ENCODE data around the gene KAT2A.

The KAT2A gene

GRCh38 chr17:42090964-42091790, 30.0 kb downstream of the KAT2A start:
- no peak for DNase-seq

GRCh38 chr17:42088736-42089135, 32.4 kb downstream of the KAT2A start:
- DNase-seq = no peak

GRCh38 chr17:42087736-42088705, 33.1 kb downstream of the KAT2A start:
- no peak for DNase-seq

GRCh38 chr17:42087042-42087701, 34.0 kb downstream of the KAT2A start:
- DNase-seq = no peak

GRCh38 chr17:42081516-42082129, 39.5 kb downstream of the KAT2A start:
- no peak for DNase-seq

- DNase-seq = no peak
Measured at GRCh38 chr17:42079541-42079940, 41.6 kb downstream of the KAT2A start.

GRCh38 chr17:42078396-42079043, 42.6 kb downstream of the KAT2A start:
- no peak for DNase-seq

GRCh38 chr17:42077755-42078154, 43.4 kb downstream of the KAT2A start:
- DNase-seq = no peak

GRCh38 chr17:42076797-42077559, 44.2 kb downstream of the KAT2A start:
- no peak for DNase-seq

- DNase-seq = no peak
Measured at GRCh38 chr17:42075789-42076188, 45.4 kb downstream of the KAT2A start.

GRCh38 chr17:42072323-42073187, 48.6 kb downstream of the KAT2A start:
- DNase-seq = no peak

- no peak for DNase-seq
Measured at GRCh38 chr17:42071810-42072209, 49.4 kb downstream of the KAT2A start.

- DNase-seq = no peak
Measured at GRCh38 chr17:42068979-42069378, 52.2 kb downstream of the KAT2A start.

GRCh38 chr17:42067371-42068091, 53.6 kb downstream of the KAT2A start:
- peak; percentile 21 for DNase-seq

- DNase-seq = no peak
Measured at GRCh38 chr17:42065201-42065600, 56.0 kb downstream of the KAT2A start.
